GM18508 (cell line): Measurements from ENCODE around the gene HTRA1.

ENCODE experiments used
- ATAC-seq: cut with Tn5 transposase; IDR thresholded peaks from one replicate; pipeline ENCODE4 v1.9.1; 2021; ENCODE audit warnings: moderate number of reproducible peaks; ENCODE audit not compliant: insufficient read depth, unreplicated experiment

Gene HTRA1

DNA sequence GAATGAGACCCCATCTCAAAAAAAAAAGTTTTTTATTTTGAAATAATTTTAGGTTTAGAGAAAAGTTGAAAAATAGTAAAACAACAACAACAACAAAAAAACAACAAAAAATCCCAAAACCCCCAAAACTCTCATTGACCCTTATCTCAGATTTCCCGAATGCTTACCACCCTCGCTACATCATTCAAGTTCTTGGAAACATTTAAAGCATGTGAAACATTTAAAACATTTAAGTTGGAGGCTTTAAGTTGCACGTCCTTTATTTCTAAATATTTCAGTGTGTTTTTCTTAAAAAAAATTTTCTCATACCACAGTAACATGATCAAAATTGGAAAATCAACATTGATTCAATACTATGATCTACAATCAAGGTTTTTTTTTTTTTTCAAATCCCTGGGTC, 7.3 kb upstream of the HTRA1 start:
- ATAC-seq: no peak

DNA sequence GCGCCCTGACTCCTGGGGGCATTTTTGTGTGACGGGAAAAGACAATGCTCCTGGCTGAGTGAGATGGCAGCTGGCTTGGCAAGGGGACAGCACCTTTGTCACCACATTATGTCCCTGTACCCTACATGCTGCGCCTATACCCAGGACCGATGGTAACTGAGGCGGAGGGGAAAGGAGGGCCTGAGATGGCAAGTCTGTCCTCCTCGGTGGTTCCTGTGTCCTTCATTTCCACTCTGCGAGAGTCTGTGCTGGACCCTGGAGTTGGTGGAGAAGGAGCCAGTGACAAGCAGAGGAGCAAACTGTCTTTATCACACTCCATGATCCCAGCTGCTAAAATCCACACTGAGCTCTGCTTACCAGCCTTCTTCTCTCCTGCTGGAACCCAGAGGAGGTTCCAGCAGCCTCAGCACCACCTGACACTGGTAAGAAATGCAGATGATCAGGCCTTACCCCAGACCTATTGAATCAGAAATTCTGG, 6.7 kb upstream of the HTRA1 start, which contains the start of gene ARMS2:
ARMS2 (plus strand) TSS at position 51 of the 478 bp plus-strand sequence; CDS start at position 126, 75 bp downstream.
- ATAC-seq: no peak

DNA sequence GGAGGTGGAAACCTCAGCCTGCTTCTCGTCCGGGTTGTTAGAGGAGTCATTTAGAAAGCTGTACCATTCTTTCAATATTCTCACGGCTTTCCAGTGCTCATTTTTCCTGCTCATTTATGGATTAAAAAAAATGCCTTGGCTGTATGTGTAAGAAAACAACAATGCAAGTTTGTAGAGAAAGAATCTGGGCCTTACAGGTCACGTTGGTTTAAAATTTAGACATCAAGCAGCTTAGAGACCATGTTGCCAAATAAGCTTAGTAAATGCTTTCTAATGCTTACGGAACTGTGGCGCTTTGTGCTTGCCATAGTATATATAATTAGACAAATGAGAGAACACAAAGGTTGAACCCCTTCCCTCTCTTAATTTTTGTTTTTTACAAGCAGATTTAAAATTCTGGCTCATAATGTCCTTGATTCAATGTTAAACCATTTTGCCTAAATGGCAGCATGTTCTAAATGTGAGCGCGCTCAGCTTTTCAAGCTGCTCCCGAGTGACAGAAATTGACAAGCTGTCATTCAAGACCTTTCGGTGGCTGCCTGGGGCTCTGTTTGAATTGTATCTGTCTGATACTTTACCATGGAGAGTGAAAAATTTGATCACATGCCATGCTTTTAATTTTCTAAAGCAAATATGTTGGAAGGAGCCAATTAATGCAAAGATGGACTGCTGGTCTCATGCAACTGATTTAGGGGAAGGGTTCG, 5.8 kb upstream of the HTRA1 start:
- no peak for ATAC-seq

DNA sequence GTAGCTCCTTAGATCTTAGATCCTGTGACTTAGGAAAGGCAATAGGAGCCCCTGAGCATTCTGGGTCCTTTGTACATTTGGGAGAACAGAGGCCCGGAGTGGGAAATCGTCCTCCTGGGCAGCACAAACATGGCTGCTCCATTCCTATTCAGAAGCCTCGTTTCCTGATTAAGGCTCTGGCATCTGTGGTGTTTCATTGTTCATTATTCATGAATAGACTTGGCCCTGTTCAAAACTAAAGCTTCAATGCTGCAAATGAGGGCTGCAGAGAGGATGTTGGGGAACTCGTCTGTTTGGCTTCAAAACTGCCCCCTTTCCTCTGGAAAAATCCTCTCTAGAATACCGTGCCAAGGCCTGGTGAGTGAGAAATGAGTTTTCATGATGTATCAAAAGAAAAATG, 3.4 kb upstream of the HTRA1 start:
- ATAC-seq: no peak

DNA sequence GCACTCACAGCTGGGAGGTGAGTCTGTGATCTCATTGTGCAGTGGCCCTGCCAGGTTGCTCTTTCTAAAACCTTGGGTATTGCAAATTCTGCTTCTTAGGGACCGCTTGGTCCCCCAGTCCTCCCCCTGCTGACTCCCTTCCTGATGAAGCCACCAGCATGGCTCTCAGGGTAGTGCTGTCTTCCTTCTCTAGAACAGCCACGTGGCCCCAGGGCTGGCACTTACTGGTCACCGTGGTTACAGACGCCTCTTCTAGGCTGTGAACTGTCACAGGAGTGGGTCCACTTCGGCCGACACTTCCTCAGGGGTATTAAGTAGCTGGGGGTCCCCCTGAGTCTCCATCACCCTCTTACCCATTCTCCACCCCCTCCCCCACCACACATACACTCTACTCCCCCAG, 2.7 kb upstream of the HTRA1 start:
- ATAC-seq: no peak

DNA sequence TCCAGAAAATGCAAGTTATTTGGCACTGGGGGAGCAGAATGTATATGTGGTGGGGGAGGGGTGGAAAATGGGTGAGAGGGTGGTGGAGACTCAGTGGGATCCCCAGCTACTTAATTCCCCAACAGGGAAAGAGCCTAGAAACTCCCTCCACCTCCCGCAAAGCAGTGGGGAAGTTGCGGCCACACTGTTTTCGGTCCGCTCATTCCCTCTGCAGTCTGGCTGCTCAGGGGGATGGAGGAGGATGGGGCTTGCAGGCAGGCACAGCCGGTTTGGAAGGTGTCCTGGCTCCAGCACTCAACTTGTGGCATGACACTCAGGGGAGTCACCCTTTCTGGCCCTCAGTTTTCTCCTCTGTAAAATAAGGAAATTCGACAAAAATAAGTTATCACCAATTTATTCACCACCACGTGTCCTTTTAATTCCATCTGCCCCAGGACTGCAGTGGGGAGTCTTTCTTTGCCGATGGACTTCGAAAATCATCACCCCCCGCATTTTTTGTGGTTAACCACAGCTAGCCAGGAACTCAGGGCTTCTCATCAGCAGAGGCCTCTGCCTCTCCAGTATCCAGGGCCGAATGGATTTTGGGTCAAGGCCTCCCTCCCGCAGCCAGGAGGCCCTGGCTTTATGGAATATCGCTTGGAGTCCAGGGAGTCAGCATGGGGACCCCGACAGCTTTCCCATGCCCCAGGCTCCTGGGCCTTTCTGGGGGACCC, 1.6 kb upstream of the HTRA1 start:
- no peak for ATAC-seq

DNA sequence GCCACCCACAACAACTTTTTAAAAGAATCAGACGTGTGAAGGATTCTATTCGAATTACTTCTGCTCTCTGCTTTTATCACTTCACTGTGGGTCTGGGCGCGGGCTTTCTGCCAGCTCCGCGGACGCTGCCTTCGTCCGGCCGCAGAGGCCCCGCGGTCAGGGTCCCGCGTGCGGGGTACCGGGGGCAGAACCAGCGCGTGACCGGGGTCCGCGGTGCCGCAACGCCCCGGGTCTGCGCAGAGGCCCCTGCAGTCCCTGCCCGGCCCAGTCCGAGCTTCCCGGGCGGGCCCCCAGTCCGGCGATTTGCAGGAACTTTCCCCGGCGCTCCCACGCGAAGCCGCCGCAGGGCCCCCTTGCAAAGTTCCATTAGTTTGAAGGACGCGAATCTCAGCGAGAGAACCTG, 461 bp upstream of the HTRA1 start:
- no peak for ATAC-seq

DNA sequence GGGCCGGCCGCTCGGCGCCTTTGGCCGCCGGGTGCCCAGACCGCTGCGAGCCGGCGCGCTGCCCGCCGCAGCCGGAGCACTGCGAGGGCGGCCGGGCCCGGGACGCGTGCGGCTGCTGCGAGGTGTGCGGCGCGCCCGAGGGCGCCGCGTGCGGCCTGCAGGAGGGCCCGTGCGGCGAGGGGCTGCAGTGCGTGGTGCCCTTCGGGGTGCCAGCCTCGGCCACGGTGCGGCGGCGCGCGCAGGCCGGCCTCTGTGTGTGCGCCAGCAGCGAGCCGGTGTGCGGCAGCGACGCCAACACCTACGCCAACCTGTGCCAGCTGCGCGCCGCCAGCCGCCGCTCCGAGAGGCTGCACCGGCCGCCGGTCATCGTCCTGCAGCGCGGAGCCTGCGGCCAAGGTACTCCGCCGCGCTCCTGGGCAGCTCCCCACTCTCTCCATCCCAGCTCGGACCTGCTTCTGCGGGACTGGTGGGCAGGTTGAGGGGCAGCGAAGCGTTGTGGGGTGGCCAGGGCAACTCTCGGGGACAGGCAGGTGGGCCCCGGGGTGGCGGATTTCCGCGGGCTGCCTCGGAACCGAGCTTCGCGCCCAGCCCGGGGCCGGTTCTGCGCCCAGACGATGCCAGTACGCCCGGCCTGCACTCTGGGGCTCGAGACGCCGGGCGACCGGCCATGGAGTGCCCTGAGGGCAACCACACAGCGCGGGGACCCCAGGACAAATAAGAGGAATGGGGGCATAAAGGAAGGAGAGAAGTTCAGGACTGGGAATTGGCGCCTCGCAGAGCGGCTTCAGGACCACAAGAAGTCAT, 578 bp downstream of the HTRA1 start:
- ATAC-seq: no peak

DNA sequence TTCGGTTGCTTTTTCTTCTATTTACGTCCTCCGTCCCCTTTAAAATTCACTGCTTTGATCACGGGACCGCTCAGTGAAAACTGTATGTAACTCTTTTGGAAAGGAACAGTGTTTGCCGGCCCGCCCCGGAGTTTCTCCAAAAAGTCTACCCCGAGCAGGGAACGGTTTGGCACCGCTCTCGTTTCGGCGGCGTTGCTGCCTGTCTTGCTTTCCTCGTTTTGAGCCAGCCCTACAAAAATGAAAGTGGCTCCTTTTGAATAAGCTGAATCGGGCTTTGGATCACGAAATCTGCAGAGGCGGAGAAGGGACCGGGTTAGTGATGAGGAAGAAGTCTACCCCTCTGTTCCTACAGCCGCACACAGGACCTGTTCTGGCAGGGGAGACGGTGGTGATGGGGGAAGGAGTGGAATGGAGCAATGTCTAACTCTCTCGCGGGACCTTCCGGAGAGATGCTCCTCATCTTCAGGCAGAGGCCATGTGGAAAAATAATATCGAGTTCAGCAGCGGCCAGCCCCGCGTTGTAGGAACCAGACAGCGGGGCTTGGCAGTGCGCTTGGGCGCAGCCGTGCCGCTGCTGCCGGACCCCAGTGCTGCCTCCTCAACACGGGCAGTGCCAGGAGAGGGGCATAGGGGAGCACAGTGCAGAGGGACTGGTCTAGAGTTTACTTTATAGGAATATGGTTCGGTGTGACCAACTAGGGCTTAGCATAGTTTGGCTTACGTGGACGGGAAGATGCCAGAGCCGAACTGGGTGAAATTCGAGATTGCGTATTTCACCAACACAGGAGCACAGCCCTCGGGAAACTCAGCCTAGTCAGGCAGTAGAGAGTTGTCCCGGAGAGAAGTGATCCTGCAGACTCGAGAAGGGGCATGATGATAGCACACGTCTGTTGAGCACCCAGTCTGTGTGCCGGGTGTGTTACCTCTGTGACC, 1.4 kb downstream of the HTRA1 start:
- ATAC-seq: no peak

DNA sequence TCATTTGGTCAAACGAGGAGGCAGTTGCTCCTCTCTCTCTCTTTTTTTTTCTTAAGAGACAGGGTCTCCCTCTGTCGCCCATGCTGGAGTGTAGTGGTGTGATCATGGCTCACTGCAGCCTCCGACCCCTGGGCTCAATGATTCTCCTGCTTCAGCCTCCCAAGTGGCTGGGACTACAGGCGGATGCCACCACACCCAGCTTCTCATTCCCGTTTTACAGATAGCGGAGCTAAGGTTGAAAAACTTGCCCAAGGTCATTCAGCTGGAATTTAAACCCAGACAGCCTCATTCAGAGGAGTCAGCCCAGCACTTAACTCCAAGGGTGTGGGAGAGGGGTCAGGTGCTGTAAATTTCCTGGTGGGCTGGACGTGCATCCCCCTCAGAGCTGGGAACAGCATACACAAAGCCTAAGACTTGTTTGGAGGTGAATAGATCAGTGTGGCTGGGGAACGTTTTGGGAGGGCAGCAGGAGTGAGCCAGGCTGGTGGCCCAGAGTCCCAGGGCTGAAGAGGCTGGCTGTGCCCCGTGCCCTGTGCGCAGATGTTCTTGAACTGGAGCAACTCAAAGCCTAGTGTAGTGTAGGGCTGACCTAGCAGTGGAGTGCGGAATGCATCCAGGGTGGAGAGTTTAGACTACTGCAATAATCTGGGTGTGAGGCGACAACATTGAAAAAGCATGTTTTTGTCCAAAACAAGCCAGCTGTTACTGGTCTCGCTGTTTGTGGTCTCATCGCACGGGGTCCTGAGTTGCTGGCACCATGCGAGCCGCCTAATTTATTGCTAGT, 2.3 kb downstream of the HTRA1 start:
- ATAC-seq: no peak

DNA sequence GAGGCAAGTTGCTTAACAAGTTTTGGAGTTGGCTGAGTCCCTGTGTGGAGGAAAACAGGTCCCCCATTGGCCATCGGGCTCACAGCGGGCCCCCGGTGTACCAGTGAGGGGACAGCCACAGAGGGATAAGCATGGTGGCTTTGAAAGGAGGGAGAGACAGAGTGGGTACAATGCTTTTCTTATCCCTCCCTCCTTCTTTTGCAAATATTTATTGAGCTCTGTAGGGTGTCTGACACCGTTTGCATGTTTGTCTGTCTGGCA, 2.8 kb downstream of the HTRA1 start:
- no peak for ATAC-seq

DNA sequence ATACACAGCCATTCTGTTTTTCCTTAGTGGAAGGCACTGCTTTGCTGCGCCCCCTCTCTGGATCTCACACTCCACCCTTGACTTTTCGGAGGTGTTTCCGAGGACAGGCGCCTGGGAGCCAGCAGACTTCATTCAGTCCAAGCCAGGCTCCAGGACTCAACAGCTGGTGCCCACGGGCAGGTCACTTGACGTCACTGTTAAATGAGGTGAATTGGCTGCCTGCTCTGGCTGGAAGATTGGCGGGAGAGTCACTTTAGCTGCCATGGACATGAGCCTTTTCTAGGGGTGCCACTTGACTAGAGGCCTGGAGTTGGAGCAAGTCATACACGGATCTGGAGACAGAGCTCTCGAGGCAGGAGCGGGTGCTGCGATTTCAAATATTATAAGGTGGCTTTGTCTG, 3.2 kb downstream of the HTRA1 start:
- no peak for ATAC-seq

DNA sequence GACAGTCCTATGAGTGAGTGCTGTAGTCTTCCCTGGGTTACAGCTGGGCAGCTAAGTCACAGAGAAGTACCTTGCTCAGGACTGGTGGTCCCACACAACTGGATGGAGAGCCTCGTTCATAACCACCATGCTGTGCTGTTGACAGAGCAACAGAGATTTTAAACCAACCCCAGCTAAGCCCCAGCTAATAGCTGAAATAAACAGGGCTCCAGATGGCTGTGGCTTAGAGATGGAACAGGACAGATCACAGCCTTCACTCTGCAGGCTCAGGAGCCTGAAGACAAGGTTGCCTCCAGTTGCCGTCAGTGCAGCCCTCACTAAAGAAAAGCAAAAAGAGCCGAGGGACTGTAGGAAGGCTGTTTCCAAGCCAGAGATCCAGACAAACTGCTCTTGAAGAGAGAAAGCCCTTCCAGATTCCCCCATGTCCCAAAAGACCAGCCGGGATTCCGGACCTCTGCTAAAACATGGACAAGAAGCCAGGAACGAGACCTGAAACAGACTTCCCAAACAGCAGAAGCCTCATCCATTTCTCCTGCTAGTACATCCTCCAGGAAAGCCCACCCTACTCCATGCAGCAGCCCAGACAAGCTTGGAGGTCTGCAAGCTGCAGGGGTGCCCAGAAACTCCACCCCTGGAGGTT, 4.2 kb downstream of the HTRA1 start:
- ATAC-seq: no peak

DNA sequence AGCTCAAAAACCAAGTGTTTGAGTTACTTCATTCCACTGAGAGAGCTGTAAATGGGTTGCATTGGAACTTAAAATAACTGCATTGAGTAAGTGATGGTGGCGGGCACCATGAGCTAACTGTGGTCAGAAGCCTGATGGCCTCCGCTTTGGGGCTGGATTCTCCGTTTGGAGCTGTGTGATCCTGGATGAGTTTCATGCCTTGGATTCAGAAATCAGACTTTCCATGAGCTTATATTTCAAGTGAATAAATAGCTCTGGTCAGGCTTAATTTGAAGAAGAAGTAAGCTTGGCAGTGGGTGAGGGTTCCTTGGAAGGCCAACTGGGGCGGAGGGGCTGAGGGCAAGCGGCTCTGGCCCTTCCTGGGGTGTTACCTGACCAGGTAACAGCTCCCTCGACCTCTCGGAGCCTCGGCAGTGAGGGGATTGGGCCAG, 5.6 kb downstream of the HTRA1 start:
- ATAC-seq: no peak

DNA sequence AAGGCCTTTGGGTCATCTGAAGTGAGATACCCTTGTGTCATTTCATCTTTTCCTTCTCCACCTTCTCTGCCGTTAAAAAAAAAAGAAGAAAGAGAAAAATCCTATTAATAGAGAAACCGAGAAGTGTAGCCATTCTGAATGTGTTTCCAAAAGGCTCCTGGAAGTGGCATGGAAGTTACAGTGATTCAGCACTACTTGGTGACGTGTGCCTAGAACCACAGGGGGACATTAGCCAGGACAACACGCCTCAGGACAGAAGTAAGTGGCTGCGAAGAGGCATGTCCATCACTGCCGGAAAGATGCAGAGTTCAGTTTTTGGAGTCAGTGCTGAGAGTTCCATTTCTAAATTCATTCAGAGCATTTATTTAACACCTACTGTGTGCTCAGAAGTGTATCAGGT, 6.3 kb downstream of the HTRA1 start:
- ATAC-seq: no peak

DNA sequence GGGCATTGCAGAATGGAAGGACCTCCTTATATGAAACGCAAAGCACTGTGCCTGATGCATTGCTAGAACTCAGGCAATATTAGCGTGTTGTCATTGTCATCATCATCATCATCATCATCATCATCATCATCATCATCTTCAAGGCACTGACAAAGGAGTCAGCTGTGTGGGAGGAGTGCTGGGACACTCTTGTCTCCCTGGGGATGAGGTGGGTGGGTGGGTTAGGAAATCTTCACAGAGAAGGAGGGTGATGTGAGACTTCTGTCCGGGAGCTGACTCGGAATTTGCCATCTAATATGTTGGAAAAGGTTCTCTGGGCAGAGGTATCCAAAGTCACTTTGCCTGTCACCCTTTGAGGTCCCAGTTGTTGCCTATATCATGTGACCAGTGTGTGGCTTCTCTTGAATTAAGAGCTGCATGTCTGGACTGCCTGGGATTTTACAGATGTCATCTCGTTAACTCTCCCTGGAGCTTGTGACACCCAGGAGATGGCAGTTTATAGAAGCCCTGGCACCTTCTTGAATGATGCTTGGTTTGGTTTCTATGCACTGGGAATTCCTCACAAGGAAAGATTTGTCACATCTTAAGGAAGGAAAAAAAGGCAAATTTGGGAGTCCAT, 7.1 kb downstream of the HTRA1 start:
- no peak for ATAC-seq

DNA sequence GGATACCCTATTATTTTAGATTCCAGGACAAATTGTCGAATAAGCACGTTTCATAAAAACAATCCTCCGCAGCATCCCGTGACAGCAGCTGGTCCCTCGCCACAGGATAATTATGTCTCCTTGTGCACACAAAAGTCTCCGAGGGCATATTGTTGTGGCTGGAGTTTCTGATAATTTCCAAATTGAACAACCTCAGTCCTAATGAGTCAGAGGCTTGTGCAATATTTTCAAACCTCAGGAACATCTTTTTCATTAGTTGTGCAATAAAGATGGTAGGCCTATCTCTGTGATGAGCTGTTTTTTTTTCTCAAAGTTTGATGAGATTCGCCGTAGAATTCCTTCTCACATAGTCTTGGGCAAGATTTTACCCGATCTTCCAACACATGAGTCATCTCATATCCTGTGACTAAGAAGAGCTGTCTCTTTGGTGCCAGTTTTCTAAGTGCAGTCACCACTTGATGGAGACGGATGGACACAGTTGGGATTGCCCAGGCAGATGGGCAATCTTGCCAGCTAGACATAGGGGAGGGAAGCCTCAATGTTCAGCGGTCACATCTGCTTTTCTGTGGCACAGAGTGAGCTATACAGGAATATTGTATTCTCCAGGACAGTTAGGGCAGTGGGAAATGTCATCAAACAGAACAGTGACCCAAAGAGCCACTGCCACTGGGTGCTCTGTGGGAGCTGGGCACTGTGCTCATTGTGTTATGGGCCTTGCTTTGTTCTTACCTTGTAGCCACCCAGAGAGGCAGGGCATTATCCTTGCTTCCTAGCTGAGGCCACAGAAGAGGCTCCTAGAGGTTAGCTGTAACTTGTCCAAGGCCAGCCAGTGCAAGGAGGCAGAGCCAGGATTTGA, 7.8 kb downstream of the HTRA1 start:
- ATAC-seq: no peak

DNA sequence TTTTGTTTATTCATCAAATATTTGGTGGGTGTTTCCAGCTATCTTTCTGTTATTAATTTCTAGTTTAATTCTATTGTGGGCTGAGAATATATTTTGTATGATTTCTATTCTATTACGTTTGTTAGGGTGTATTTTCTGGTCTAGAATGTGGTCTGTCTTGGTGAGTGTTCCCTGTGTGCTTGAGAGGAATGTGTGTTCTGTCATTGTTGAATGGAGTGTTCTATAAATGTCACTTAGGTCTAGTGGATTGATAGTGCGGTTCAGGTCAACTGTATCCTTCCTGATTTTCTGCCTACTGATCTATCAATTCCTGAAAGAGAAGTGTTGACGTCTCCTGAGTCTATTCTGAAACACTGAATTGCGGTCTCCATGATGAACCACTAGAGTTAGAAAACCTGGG, 8.5 kb downstream of the HTRA1 start:
- no peak for ATAC-seq
